ENCODE measurements around the gene GHRL.

DNA sequence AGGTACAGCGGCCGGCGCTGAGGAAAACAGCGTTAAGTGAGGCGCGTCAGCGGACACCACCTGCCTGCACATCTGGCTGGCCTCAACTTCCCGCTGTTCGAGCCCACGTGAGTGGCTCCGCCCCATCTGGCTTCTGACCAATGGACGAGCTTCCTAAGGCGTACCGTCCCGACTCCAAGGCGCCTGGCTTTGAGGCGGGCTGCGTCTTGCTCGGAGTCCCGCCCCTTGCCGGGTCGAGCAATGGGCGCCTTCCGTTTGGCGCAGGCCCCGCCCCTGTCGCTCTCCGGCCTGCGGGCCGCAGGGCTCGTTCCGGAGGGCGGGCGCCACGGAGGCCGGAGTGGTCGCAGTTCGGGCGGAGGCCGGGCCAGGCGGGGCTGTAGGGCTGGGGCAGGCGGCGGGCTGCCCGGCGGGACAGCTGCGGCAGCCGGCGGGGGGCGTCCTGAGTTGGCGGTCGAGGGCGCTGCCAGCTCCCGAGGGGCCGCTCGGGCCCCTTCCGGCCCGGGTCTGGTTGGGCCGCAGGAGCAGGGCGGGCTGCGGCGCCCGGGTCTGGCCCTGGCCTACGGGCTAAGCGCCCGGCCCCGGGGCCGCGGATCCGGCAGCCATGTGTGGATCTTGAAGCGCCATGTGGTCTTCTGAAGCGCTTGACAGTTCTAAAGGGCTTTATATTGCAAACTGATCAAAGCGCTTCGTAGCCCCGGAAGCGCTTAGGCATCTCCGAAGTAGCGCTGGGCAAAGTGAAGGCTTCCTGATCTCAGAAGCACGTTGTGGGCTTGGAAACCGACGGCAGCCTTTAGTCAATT is 44.4 kb downstream of the GHRL start, which contains the start of gene TATDN2:
- TF ChIP-seq, protein P1, sequence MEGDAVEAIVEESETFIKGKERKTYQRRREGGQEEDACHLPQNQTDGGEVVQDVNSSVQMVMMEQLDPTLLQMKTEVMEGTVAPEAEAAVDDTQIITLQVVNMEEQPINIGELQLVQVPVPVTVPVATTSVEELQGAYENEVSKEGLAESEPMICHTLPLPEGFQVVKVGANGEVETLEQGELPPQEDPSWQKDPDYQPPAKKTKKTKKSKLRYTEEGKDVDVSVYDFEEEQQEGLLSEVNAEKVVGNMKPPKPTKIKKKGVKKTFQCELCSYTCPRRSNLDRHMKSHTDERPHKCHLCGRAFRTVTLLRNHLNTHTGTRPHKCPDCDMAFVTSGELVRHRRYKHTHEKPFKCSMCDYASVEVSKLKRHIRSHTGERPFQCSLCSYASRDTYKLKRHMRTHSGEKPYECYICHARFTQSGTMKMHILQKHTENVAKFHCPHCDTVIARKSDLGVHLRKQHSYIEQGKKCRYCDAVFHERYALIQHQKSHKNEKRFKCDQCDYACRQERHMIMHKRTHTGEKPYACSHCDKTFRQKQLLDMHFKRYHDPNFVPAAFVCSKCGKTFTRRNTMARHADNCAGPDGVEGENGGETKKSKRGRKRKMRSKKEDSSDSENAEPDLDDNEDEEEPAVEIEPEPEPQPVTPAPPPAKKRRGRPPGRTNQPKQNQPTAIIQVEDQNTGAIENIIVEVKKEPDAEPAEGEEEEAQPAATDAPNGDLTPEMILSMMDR (IDR thresholded peaks at IDR 0.05): no peak
- TF ChIP-seq POLR2A (IDR thresholded peaks at IDR 0.05; ENCODE audit: low read length): peak; percentile 68
- TF ChIP-seq, protein P2, sequence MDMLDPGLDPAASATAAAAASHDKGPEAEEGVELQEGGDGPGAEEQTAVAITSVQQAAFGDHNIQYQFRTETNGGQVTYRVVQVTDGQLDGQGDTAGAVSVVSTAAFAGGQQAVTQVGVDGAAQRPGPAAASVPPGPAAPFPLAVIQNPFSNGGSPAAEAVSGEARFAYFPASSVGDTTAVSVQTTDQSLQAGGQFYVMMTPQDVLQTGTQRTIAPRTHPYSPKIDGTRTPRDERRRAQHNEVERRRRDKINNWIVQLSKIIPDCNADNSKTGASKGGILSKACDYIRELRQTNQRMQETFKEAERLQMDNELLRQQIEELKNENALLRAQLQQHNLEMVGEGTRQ (IDR thresholded peaks at IDR 0.05): peak; percentile 81
- TF ChIP-seq MAX (IDR thresholded peaks at IDR 0.05): peak; percentile 93
- no peak for TF ChIP-seq CEBPB (IDR thresholded peaks at IDR 0.05)
- no peak for TF ChIP-seq MAFK (IDR thresholded peaks at IDR 0.05; ENCODE audit: partially characterized antibody)
- peak; percentile 94 for TF ChIP-seq PHF8 (IDR thresholded peaks at IDR 0.05; ENCODE audit: borderline replicate concordance, low read depth)
- no peak for TF ChIP-seq NR3C1 (IDR thresholded peaks at IDR 0.05)
- no peak for TF ChIP-seq CHD2 (IDR thresholded peaks at IDR 0.05; ENCODE audit: low read length, partially characterized antibody)
- no peak for TF ChIP-seq TFCP2L1 (CRISPR knock-in tag; IDR thresholded peaks at IDR 0.05)
- no peak for TF ChIP-seq KDM5A (IDR thresholded peaks at IDR 0.05)
